GM12878 (cell line): ENCODE results near the gene BORCS5. TPM values are rescaled to one million over a fixed set of nuclear protein-coding genes. Genes with fewer than 3 reads are reported as not detected.

Experiments used
- BCL11A ChIP-seq: IDR thresholded peaks from 2 replicates; pipeline ENCODE4 v1.6.1; 2011; ENCODE audit warnings: low read depth, low read length
- BMI1 ChIP-seq: fragments of 450-650 bp; IDR thresholded peaks from 2 replicates; pipeline ENCODE4 v1.6.1; 2016; ENCODE audit warnings: mild to moderate bottlenecking, moderate library complexity, borderline replicate concordance
- CBX3 ChIP-seq: fragments of 200-600 bp; sonication (generic); IDR thresholded peaks from 2 replicates; pipeline ENCODE4 v1.6.1; 2016; ENCODE audit warnings: low read depth, borderline replicate concordance
- EED ChIP-seq: sonication (generic); IDR thresholded peaks from 2 replicates; pipeline ENCODE4 v1.6.1; 2016; ENCODE audit warnings: antibody characterized with exemption, low read depth
- ESRRA ChIP-seq: IDR thresholded peaks from 2 replicates; pipeline ENCODE4 v1.6.1; 2012; ENCODE audit warnings: mild to moderate bottlenecking, low read length, improper control_type of control experiment
- KDM1A ChIP-seq: fragments of 200-600 bp; sonication (generic); IDR thresholded peaks from 2 replicates; pipeline ENCODE4 v1.6.1; 2016; ENCODE audit warnings: borderline replicate concordance
- NFYB ChIP-seq: IDR thresholded peaks from 2 replicates; pipeline ENCODE4 v1.6.1; 2011; ENCODE audit warnings: low read depth, mild to moderate bottlenecking, low read length, improper control_type of control experiment, moderate library complexity; ENCODE audit not compliant: insufficient read depth
- RB1 ChIP-seq: fragments of 450-650 bp; formaldehyde crosslinking; IDR thresholded peaks from 2 replicates; pipeline ENCODE4 v1.6.1; 2017; ENCODE audit warnings: mild to moderate bottlenecking, borderline replicate concordance
- SIN3A ChIP-seq: IDR thresholded peaks from 2 replicates; pipeline ENCODE4 v1.6.1; 2012; ENCODE audit warnings: low read depth, low read length, improper control_type of control experiment
- SUPT20H ChIP-seq: IDR thresholded peaks from 2 replicates; pipeline ENCODE4 v1.6.1; 2011; ENCODE audit warnings: low read depth, mild to moderate bottlenecking, low read length, moderate library complexity, borderline replicate concordance; ENCODE audit not compliant: control insufficient read depth
- TAF1 ChIP-seq: IDR thresholded peaks from 2 replicates; pipeline ENCODE4 v1.6.1; 2011; ENCODE audit warnings: mild to moderate bottlenecking, low read depth, low read length, borderline replicate concordance
- TCF7 ChIP-seq: IDR thresholded peaks from 2 replicates; pipeline ENCODE4 v1.6.1; 2014; ENCODE audit warnings: antibody characterized with exemption, borderline replicate concordance
- polyA plus RNA-seq, 11 experiments: library from polyadenylated mRNA; depleted of rRNA in 4 of 11; unstranded in 6 of 11; stranded (reverse) in 5 of 11; fragments of >200 nt; fragmentation: Nextera tagmentation in 4 of 11; fragmentation: Illumina TruSeq in 1 of 11; extraction: Ambion mirVana in 4 of 11; extraction: Trizol in 1 of 11; gene quantifications; 1 replicate in 1 of 11; 2 replicates in 10 of 11; pipeline versions ENCODE4 v1.2.1 to v1.2.3, GENCODE V29; 2011 to 2016; ENCODE audit warnings: inconsistent platforms in 2 of 11, missing spikeins in 2 of 11, low read depth in 1 of 11
- total RNA-seq, 4 experiments: library from RNA; depleted of rRNA in 3 of 4; stranded (reverse); fragments of >200 nt in 3 of 4; fragmentation: Illumina TruSeq in 1 of 4; extraction: Trizol in 1 of 4; gene quantifications; 2 replicates each; pipeline versions ENCODE4 v1.2.1 to v1.2.3, GENCODE V29; 2013 to 2021
- TF ChIP-seq, protein P1 (sequence below): fragments of 150-350 bp; IDR thresholded peaks from 2 replicates; pipeline ENCODE4 v1.6.1; 2014; ENCODE audit warnings: mild to moderate bottlenecking, low read depth, low read length
- TF ChIP-seq, protein P2 (sequence below): fragments of 450-650 bp; IDR thresholded peaks from 2 replicates; pipeline ENCODE4 v1.6.1; 2018; ENCODE audit warnings: borderline replicate concordance, mild to moderate bottlenecking; ENCODE audit not compliant: partially characterized antibody
- TF ChIP-seq, protein P3 (sequence below): fragments of 450-650 bp; formaldehyde crosslinking; IDR thresholded peaks from 2 replicates; pipeline ENCODE4 v1.5.0; 2022; ENCODE audit warnings: mild to moderate bottlenecking, missing genetic modification characterization
- TF ChIP-seq, protein P4 (sequence below): fragments of 450-650 bp; IDR thresholded peaks from 2 replicates; pipeline ENCODE4 v1.6.1; 2016; ENCODE audit warnings: mild to moderate bottlenecking, moderate library complexity, borderline replicate concordance

The BORCS5 gene
- total and polyA plus RNA-seq, 10 of the 15 experiments (the other 5 are each of a cell fraction or from before 2014, with no cell fraction given), result 1.4 to 39.7 (median 16.1) TPM

DNA sequence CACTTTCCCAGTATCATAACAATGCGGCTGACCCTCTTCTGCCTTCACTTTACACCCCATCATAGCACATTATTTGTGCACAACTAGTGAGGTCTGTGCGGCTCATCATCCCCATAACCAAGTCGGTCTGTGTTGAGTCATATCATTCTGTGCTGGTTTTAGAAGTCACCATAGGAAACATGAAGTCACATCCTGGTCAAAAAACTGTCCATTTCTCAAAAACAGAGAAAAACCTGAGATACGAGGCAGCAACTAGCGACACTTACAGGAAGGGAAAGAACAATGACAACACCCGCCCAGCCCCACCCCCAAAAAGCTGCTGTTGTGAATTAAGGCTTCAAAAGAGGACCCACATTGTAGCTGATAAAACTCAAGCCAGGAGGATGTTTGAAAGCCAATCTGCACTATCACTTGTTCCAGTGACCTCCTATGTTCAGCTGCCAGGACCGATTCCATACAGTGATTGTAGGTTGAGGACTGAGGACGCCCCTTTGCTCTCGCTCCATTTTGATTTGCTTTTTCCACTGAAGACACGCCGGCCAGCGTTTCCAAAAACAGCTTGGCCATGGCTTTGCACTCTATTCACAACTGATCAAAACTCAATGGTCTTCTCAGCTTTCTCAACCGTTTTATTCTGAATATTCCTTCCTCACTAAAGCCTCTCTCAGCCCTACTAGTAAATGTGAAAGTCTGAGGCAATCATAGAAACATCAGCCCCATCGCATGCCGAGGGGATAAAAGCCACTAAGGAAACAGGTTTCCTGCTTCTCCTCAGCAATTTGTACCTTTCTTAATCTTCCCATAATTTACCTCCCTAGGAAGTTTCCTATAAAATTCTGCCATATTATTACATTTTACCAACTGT lies 118.3 kb downstream of the BORCS5 start (continued):
- TF ChIP-seq, protein P1, sequence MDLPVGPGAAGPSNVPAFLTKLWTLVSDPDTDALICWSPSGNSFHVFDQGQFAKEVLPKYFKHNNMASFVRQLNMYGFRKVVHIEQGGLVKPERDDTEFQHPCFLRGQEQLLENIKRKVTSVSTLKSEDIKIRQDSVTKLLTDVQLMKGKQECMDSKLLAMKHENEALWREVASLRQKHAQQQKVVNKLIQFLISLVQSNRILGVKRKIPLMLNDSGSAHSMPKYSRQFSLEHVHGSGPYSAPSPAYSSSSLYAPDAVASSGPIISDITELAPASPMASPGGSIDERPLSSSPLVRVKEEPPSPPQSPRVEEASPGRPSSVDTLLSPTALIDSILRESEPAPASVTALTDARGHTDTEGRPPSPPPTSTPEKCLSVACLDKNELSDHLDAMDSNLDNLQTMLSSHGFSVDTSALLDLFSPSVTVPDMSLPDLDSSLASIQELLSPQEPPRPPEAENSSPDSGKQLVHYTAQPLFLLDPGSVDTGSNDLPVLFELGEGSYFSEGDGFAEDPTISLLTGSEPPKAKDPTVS, result no peak
- TF ChIP-seq RB1, result no peak
- peak; percentile 78 for TF ChIP-seq BCL11A
- TF ChIP-seq EED, result peak; percentile 76
- no peak for TF ChIP-seq ESRRA
- TF ChIP-seq CBX3, result no peak
- TF ChIP-seq, protein P2, sequence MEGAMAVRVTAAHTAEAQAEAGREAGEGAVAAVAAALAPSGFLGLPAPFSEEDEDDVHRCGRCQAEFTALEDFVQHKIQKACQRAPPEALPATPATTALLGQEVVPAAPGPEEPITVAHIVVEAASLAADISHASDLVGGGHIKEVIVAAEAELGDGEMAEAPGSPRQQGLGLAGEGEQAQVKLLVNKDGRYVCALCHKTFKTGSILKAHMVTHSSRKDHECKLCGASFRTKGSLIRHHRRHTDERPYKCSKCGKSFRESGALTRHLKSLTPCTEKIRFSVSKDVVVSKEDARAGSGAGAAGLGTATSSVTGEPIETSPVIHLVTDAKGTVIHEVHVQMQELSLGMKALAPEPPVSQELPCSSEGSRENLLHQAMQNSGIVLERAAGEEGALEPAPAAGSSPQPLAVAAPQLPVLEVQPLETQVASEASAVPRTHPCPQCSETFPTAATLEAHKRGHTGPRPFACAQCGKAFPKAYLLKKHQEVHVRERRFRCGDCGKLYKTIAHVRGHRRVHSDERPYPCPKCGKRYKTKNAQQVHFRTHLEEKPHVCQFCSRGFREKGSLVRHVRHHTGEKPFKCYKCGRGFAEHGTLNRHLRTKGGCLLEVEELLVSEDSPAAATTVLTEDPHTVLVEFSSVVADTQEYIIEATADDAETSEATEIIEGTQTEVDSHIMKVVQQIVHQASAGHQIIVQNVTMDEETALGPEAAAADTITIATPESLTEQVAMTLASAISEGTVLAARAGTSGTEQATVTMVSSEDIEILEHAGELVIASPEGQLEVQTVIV, result no peak
- TF ChIP-seq BMI1, result no peak
- TF ChIP-seq, protein P3, sequence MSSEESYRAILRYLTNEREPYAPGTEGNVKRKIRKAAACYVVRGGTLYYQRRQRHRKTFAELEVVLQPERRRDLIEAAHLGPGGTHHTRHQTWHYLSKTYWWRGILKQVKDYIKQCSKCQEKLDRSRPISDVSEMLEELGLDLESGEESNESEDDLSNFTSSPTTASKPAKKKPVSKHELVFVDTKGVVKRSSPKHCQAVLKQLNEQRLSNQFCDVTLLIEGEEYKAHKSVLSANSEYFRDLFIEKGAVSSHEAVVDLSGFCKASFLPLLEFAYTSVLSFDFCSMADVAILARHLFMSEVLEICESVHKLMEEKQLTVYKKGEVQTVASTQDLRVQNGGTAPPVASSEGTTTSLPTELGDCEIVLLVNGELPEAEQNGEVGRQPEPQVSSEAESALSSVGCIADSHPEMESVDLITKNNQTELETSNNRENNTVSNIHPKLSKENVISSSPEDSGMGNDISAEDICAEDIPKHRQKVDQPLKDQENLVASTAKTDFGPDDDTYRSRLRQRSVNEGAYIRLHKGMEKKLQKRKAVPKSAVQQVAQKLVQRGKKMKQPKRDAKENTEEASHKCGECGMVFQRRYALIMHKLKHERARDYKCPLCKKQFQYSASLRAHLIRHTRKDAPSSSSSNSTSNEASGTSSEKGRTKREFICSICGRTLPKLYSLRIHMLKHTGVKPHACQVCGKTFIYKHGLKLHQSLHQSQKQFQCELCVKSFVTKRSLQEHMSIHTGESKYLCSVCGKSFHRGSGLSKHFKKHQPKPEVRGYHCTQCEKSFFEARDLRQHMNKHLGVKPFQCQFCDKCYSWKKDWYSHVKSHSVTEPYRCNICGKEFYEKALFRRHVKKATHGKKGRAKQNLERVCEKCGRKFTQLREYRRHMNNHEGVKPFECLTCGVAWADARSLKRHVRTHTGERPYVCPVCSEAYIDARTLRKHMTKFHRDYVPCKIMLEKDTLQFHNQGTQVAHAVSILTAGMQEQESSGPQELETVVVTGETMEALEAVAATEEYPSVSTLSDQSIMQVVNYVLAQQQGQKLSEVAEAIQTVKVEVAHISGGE (CRISPR knock-in tag), result no peak
- TF ChIP-seq SUPT20H, result no peak
- no peak for TF ChIP-seq TAF1
- no peak for TF ChIP-seq TCF7
- 0 out of 2 replicates have a peak, but pooled peaks have one; percentile 2 for TF ChIP-seq NFYB
- TF ChIP-seq KDM1A, result no peak
- TF ChIP-seq, protein P4, sequence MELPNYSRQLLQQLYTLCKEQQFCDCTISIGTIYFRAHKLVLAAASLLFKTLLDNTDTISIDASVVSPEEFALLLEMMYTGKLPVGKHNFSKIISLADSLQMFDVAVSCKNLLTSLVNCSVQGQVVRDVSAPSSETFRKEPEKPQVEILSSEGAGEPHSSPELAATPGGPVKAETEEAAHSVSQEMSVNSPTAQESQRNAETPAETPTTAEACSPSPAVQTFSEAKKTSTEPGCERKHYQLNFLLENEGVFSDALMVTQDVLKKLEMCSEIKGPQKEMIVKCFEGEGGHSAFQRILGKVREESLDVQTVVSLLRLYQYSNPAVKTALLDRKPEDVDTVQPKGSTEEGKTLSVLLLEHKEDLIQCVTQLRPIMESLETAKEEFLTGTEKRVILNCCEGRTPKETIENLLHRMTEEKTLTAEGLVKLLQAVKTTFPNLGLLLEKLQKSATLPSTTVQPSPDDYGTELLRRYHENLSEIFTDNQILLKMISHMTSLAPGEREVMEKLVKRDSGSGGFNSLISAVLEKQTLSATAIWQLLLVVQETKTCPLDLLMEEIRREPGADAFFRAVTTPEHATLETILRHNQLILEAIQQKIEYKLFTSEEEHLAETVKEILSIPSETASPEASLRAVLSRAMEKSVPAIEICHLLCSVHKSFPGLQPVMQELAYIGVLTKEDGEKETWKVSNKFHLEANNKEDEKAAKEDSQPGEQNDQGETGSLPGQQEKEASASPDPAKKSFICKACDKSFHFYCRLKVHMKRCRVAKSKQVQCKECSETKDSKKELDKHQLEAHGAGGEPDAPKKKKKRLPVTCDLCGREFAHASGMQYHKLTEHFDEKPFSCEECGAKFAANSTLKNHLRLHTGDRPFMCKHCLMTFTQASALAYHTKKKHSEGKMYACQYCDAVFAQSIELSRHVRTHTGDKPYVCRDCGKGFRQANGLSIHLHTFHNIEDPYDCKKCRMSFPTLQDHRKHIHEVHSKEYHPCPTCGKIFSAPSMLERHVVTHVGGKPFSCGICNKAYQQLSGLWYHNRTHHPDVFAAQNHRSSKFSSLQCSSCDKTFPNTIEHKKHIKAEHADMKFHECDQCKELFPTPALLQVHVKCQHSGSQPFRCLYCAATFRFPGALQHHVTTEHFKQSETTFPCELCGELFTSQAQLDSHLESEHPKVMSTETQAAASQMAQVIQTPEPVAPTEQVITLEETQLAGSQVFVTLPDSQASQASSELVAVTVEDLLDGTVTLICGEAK, result no peak
- no peak for TF ChIP-seq SIN3A
